Measurements from ENCODE around the gene ILF2. TPM values are rescaled to one million over a fixed set of nuclear protein-coding genes. Genes with fewer than 3 reads are reported as not detected.
A peak's percentile ranks its signal among the peaks of the same experiment; 100 is the strongest.

The ILF2 gene
- polyA plus RNA-seq, 1 donor (not counting 4 experiments of a cell fraction or from before 2014, with no cell fraction given) = 232 TPM

DNA sequence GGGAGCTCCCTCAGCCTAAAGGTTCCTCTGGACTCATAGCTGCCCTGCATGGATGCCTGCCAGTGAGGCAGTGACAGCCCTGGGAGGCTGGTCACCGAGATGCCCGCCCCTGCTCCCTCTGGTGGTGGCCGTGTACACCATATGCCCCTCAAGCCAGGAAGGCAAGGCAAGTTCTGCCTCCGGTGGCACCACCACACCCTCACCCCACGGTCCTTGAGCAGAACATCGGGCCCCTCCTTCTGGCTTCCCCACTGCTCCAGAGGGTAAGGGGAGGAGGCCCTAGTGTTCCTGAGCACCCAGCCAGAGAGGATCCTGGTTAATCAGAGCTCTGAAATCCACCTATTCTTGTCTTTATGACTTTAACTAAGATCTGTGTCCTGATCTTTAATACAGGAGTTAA, 53.1 kb downstream of the ILF2 start:
- Histone ChIP-seq H3K9ac (ENCODE audit: control insufficient read depth, extremely low read depth, insufficient read depth, low read length) (peak overlapping the region; percentile 99), H3K4me1 (ENCODE audit: control insufficient read depth, extremely low read depth, insufficient read depth, low read length) (peaks cover 33% of the 10 kb centered on the region), H4K20me1 (ENCODE audit: control insufficient read depth, extremely low read depth, insufficient read depth, low read length) (no peaks in the 10 kb centered on the region), H3K9me1 (ENCODE audit: control insufficient read depth, extremely low read depth, insufficient read depth, low read length) (no peaks in the 10 kb centered on the region), H3K9me3 (ENCODE audit: control insufficient read depth, low read depth, low read length) (no peaks in the 10 kb centered on the region), H3K36me3 (ENCODE audit: control insufficient read depth in 2 of 2, extremely low read depth in 1 of 2, insufficient read depth in 2 of 2, low read length in 2 of 2) (peaks cover 9 to 32% of the 10 kb centered on the region in 2 experiments), H3K79me2 (ENCODE audit: control insufficient read depth, insufficient read depth, low read length) (peaks cover 33% of the 10 kb centered on the region), H2AFZ (ENCODE audit: control insufficient read depth, low read length) (no peak overlapping the region), H3K4me3 (ENCODE audit: control insufficient read depth in 2 of 3, extremely low read depth in 1 of 3, insufficient read depth in 2 of 3, low read depth in 1 of 3, low read length in 3 of 3) (no peak overlapping the region), H3K27me3 (ENCODE audit: control insufficient read depth, extremely low read depth, insufficient read depth, low read length) (no peaks in the 10 kb centered on the region), H3K4me2 (ENCODE audit: control insufficient read depth, extremely low read depth, insufficient read depth, low read depth, low read length) (peak overlapping the region; percentile 86), H3K27ac (ENCODE audit: control insufficient read depth, insufficient read depth, low read length) (peak overlapping the region; percentile 99)
- dilution Hi-C loops (cut with MboI; ENCODE audit: extremely low pct_ligation_motif_present, low sequenced_read_pairs) = no loop called here
- TF ChIP-seq, protein P1, sequence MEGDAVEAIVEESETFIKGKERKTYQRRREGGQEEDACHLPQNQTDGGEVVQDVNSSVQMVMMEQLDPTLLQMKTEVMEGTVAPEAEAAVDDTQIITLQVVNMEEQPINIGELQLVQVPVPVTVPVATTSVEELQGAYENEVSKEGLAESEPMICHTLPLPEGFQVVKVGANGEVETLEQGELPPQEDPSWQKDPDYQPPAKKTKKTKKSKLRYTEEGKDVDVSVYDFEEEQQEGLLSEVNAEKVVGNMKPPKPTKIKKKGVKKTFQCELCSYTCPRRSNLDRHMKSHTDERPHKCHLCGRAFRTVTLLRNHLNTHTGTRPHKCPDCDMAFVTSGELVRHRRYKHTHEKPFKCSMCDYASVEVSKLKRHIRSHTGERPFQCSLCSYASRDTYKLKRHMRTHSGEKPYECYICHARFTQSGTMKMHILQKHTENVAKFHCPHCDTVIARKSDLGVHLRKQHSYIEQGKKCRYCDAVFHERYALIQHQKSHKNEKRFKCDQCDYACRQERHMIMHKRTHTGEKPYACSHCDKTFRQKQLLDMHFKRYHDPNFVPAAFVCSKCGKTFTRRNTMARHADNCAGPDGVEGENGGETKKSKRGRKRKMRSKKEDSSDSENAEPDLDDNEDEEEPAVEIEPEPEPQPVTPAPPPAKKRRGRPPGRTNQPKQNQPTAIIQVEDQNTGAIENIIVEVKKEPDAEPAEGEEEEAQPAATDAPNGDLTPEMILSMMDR (optimal IDR thresholded peaks at IDR 0.05 in 1 of 3, IDR thresholded peaks at IDR 0.05 in 1 of 3, conservative IDR thresholded peaks at IDR 0.05 in 1 of 3; ENCODE audit: extremely low read depth in 1 of 3, insufficient read depth in 2 of 3, low read length in 3 of 3) = peak in 2 of 3 experiments; percentile 73 to 80
- no peak for TF ChIP-seq EZH2 (IDR thresholded peaks at IDR 0.05; ENCODE audit: low read length)
- DNase-seq (ENCODE audit: low read depth, low spot score) (no peak), FAIRE-seq (peak; percentile 65)

DNA sequence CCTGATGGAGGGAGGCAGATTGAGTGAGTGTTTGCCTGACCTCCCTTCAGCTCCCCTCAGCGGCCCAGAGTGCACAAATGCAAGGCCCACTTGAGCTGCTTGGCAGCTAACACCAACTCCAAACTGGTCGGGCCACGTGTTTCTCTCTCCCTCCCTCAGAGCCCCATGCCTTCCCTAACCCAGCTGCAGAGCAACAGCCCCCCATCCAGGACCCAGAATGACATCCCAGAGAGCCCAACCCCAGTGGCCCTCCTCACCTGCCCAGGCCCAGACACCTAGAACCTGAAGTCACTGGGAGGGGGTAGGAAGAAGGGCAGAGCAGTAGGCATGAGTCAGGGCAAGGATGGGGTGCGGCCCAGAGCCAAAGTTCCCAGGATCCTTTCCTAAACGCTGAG, 53.9 kb downstream of the ILF2 start:
- H3K9me3 ChIP-seq (ENCODE audit: control insufficient read depth, low read depth, low read length) = no peaks in the 10 kb centered on the region
- H3K4me1 ChIP-seq (ENCODE audit: control insufficient read depth, extremely low read depth, insufficient read depth, low read length) = peaks cover 33% of the 10 kb centered on the region
- peaks cover 40% of the 10 kb centered on the region for H3K79me2 ChIP-seq (ENCODE audit: control insufficient read depth, insufficient read depth, low read length)
- no peaks in the 10 kb centered on the region for H4K20me1 ChIP-seq (ENCODE audit: control insufficient read depth, extremely low read depth, insufficient read depth, low read length)
- no peaks in the 10 kb centered on the region for H3K9me1 ChIP-seq (ENCODE audit: control insufficient read depth, extremely low read depth, insufficient read depth, low read length)
- H3K9ac ChIP-seq (ENCODE audit: control insufficient read depth, extremely low read depth, insufficient read depth, low read length) = peak overlapping the region; percentile 99
- DNase-seq (ENCODE audit: low read depth, low spot score) = no peak
- peak overlapping the region; percentile 86 for H3K4me2 ChIP-seq (ENCODE audit: control insufficient read depth, extremely low read depth, insufficient read depth, low read depth, low read length)
- no peaks in the 10 kb centered on the region for H3K27me3 ChIP-seq (ENCODE audit: control insufficient read depth, extremely low read depth, insufficient read depth, low read length)
- H3K27ac ChIP-seq (ENCODE audit: control insufficient read depth, insufficient read depth, low read length) = peak overlapping the region; percentile 99
- peak overlapping the region in 1 of 3 experiments; percentile 29 for H3K4me3 ChIP-seq (ENCODE audit: control insufficient read depth in 2 of 3, extremely low read depth in 1 of 3, insufficient read depth in 2 of 3, low read depth in 1 of 3, low read length in 3 of 3)
- H3K36me3 ChIP-seq (ENCODE audit: control insufficient read depth in 2 of 2, extremely low read depth in 1 of 2, insufficient read depth in 2 of 2, low read length in 2 of 2) = peaks cover 8 to 38% of the 10 kb centered on the region in 2 experiments
- TF ChIP-seq, protein P1 (optimal IDR thresholded peaks at IDR 0.05 in 1 of 3, IDR thresholded peaks at IDR 0.05 in 1 of 3, conservative IDR thresholded peaks at IDR 0.05 in 1 of 3; ENCODE audit: extremely low read depth in 1 of 3, insufficient read depth in 2 of 3, low read length in 3 of 3) = no peak
- TF ChIP-seq EZH2 (IDR thresholded peaks at IDR 0.05; ENCODE audit: low read length) = no peak
- no peak overlapping the region for H2AFZ ChIP-seq (ENCODE audit: control insufficient read depth, low read length)
- FAIRE-seq = peak; percentile 81
- dilution Hi-C loops (cut with MboI; ENCODE audit: extremely low pct_ligation_motif_present, low sequenced_read_pairs) = no loop called here

Measured in keratinocyte (primary cell).